NT2/D1 (cell line): Measurements from ENCODE around the gene TRIM72.
"Not testable (repeated sequence)": the region's sequence is repeated elsewhere in the genome, so short reads cannot be mapped to it uniquely, and the experiment has no call there.

Source experiments
- DNase-seq: peaks from one replicate; pipeline ENCODE4 v3.0.0-alpha.2; 2011; ENCODE audit warnings: low read depth, low spot score
- H3K27me3 ChIP-seq: 2 replicates; pipeline ENCODE4 v1.6.0; 2011; ENCODE audit warnings: mild to moderate bottlenecking; ENCODE audit not compliant: insufficient read length, insufficient read depth
- H3K36me3 ChIP-seq: 2 replicates; pipeline ENCODE4 v1.6.1; 2011; ENCODE audit warnings: mild to moderate bottlenecking, low read length, mixed read lengths; ENCODE audit not compliant: insufficient read depth, insufficient read length
- H3K4me1 ChIP-seq: 2 replicates; pipeline ENCODE4 v1.5.1; 2011; ENCODE audit not compliant: insufficient read depth, insufficient read length
- H3K4me3 ChIP-seq: 2 replicates; pipeline ENCODE4 v1.5.1; 2011; ENCODE audit warnings: low read depth; ENCODE audit not compliant: insufficient read length
- H3K9ac ChIP-seq: 2 replicates; pipeline ENCODE4 v1.6.0; 2011; ENCODE audit warnings: low read depth; ENCODE audit not compliant: insufficient read length
- H3K9me3 ChIP-seq: 2 replicates; pipeline ENCODE4 v1.5.1; 2011; ENCODE audit warnings: mild to moderate bottlenecking, low read length; ENCODE audit not compliant: insufficient read depth
- SUZ12 ChIP-seq: IDR thresholded peaks from 2 replicates; pipeline ENCODE4 v1.6.1; 2011; ENCODE audit not compliant: insufficient read length, insufficient read depth; ENCODE audit errors: extremely low read depth
- YY1 ChIP-seq: IDR thresholded peaks from 2 replicates; pipeline ENCODE4 v1.6.1; 2011; ENCODE audit not compliant: insufficient read length, insufficient read depth
- ZNF274 ChIP-seq: IDR thresholded peaks from 2 replicates; pipeline ENCODE4 v1.6.1; 2011; ENCODE audit warnings: mild to moderate bottlenecking, low read depth, low read length

Gene TRIM72

DNA sequence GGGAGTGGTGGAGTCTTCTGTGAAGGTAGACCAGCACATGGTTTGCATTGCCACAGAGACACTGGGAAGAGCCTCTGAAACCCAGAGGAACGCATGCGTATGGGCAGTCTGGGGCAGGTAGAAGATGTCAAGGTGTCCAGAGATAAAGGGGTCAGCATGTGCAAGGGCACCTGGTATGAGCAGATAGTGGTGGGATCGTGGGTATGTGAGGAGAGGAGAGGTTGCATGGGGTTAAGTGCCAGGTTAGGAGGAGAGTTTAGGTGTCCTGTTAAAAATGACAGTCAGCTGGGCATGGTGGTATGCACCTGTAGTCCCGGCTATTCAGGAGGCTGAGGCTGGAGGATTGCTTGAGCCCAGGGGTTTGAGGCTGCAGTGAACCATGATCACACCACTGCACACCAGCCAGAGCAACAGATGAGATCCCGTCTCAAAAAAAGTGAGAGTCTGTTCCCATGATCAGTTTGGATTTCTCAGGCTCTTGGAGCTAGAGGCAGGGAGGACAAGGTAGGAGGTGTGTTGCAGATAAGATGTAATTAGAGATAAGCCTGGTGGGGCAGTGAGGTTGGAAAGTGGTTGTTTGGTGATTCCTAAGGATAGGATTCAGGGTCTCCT, 14.4 kb upstream of the TRIM72 start:
- no peak for DNase-seq
- no peaks in the 10 kb centered on the region for H3K9me3 ChIP-seq
- peaks cover 10% of the 10 kb centered on the region for H3K27me3 ChIP-seq
- peaks cover 37% of the 10 kb centered on the region for H3K36me3 ChIP-seq
- no peak overlapping the region for H3K4me3 ChIP-seq
- H3K9ac ChIP-seq: no peak overlapping the region
- no peak for TF ChIP-seq SUZ12
- no peak for TF ChIP-seq ZNF274
- TF ChIP-seq YY1: no peak
- no peaks in the 10 kb centered on the region for H3K4me1 ChIP-seq

DNA sequence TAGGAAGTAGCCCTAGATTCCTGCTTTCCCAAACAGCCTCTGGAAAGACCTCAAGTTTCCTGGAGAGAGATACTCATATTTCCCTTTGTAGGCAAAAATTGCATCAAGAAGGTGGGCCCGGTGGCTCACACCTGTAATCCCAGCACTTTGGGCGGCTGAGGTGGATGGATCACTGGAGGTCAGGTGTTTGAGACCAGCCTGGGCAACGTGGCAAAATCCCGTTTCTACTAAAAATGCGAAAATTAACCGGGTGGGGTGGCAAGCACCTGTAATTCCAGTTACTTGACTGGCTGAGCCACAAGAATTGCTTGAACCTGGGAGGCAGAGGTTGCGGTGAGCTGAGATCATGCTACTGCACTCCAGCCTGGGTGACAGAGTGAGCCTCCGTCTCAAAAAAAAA, 13.8 kb upstream of the TRIM72 start:
- not testable (repeated sequence) for DNase-seq, H3K4me3 ChIP-seq, H3K9me3 ChIP-seq, H3K9ac ChIP-seq, H3K4me1 ChIP-seq
- Histone ChIP-seq H3K36me3 (peaks cover 31% of the 10 kb centered on the region), H3K27me3 (peaks cover 10% of the 10 kb centered on the region)

DNA sequence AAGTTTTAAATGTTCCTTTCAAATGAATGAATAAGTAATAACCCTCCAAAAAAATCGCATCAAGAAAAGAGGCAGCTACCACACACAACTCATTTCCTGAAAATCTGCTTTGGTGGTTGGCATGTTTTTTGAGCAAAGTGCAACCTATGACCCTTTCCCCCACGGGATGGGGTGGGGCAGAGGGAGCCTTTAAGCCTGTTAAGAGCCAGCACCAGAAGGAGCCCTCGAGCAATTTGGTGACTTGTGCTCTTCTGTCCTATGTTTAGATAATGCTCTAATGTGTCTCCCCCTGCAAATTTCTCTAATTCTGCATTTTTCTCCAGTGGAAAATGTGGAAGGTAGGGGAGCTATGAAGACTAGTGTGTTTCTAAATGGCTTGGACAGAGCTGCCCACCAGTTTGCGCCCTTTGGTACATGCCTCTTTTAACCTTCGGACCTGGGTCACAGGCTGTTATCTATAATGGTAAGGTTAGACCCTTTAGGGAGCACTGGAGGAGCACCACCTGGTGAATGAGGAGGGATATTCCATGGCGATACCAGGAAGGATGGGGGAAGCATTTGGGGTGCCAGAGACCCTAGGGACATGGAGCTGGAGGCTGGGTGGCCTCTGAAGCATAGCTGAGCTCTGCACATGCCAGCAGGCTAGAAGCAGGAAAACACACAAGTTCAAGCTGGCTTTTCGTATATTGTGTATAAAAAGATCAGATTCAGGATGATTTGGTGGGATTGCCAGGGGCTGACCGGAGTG, 12.9 kb upstream of the TRIM72 start:
- peak overlapping the region; percentile 82 for H3K4me3 ChIP-seq
- no peaks in the 10 kb centered on the region for H3K4me1 ChIP-seq
- peaks cover 10% of the 10 kb centered on the region for H3K27me3 ChIP-seq
- H3K9ac ChIP-seq: peak overlapping the region; percentile 86
- H3K36me3 ChIP-seq: peaks cover 22% of the 10 kb centered on the region
- no peak for DNase-seq
- no peaks in the 10 kb centered on the region for H3K9me3 ChIP-seq
- TF ChIP-seq SUZ12 (no peak), YY1 (no peak), ZNF274 (no peak)

DNA sequence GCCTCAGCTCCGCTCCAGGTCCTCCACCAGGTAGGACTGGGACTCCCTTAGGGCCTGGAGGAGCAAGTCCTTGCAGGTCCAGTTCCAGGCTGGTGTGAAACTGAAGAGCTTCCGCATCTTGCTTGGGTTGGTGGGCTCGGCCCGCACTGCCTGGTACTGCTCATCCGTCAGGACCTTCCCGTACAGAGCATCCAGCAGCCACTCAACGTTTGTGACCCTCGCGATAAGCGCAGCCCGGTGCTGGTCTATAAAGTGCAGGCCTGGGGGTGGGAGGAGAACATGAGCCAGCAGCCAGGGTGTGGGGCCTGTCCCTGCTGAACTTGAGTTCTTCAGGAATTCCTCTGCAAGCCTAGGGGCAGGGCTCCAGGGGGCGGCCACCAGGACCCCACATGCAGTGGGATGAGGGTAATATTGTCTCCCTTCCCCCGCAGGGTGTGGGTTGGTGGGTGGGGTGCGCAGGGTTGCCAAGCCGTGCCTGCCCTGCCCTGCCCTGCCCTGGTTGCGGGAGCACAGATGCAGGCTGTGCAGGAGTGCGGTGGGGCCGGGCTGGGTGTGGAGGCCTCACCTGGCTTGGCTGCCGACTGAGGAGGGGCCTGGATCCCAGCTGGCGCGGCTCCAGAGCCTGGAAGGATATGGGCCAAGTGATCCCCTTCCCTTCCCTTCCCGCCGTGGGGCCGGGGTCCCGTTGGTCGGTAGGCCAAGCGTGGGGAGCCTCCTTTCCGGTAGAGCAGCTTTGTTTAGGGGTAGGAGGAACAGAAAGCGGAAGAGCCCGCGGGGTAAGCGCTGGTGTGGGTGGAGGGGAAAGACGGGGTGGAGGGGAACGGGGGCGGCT, 12.1 kb upstream of the TRIM72 start:
- TF ChIP-seq YY1: no peak
- no peak for TF ChIP-seq SUZ12
- TF ChIP-seq ZNF274: no peak
- H3K4me1 ChIP-seq: no peaks in the 10 kb centered on the region
- peaks cover 15% of the 10 kb centered on the region for H3K36me3 ChIP-seq
- no peak for DNase-seq
- H3K27me3 ChIP-seq: peaks cover 10% of the 10 kb centered on the region
- H3K4me3 ChIP-seq: peak overlapping the region; percentile 82
- H3K9me3 ChIP-seq: no peaks in the 10 kb centered on the region
- H3K9ac ChIP-seq: peak overlapping the region; percentile 86

DNA sequence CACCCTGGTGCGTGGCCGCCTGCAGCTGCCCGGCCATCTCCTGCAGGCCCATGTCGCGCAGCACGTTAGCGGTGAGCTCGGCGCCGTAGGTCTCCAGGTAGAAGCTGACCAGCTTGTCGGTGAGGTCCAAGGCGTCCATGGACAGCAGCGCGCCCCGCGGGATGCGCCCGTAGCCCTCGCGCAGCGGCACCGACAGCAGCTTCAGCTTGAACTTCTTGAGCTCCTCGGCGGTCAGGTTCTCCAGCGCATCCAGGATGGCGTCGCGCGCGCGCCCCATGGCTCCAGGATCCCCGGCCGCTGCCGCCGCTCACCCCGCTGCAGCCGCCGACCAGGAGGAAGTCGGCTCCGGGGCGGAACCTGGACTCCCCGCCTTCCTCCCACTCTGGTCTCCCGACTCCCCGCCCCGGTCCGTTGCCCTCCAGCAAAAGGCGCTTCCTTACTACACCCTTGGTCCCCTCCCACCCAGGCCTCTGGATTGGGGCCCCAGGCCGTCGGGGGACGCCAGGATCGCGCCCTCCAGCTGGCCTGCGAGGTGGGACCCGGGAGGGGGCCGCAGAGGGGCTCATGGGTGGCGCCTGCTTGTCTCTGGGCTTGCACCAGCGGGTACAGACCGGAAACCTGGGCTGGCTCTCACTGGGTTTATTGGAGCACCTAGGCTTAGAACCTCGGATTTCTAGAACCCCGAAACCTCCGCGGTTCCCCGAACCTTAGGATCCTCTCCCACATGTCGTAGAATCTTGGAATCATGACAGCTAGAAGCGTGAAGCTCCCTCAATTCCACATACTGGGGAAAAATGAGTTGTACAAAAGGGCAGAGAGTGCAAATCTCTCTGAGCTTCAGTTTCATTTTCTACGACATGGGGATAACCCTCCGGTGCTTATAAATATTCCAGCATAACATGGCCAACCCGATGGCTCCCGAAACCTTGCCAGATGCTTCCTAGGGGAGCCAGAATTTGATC, 11.2 kb upstream of the TRIM72 start, which contains the start of gene PYCARD:
TSS of gene PYCARD (minus strand) at position 347 of the 962 bp plus-strand sequence. CDS start at position 277, 70 bp downstream.
- TF ChIP-seq SUZ12 (no peak), ZNF274 (no peak), YY1 (no peak)
- no peak for DNase-seq

DNA sequence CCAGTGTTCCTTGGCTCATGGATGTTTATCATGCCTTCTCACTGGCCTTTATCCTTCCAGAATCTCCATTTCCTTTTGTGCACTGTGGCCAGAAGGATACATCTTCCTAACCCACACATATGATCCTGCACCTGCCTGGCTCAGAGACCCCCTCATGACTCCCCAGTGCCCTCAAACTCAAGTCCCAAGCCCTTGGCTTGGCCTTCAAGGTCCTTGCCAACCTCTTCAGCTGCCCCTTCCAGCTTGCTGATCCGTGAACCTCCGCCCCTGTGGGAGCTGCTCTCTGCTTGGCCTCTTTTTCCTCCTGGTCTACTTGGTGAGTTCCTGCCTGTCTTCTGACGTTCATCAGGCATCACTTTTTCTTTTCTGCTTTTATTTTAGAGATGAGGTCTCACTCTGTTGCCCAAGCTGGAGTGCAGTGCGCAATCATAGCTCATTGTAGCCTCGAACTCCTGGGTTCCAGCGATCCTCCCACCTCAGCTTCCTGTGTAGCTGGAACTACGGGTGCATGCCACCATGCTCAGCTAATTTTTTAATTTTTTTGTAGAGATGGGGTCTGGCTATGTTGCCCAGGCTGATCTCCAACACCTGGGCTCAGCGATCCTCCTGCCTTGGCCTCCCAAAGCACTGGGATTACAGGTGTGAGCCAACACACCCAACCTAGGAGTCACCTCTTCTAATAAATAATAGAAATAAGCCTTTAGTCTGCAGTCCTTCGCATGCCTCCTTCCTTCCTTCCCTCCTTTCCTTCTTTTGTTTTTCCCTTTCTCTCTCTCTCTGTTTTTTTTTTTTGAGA, 8.8 kb upstream of the TRIM72 start:
- no peaks in the 10 kb centered on the region for H3K9me3 ChIP-seq
- TF ChIP-seq SUZ12 (no peak), YY1 (no peak), ZNF274 (no peak)
- H3K4me3 ChIP-seq: no peak overlapping the region
- no peak overlapping the region for H3K9ac ChIP-seq
- no peak for DNase-seq
- no peaks in the 10 kb centered on the region for H3K36me3 ChIP-seq
- H3K27me3 ChIP-seq: peaks cover 10% of the 10 kb centered on the region
- peaks cover 6% of the 10 kb centered on the region for H3K4me1 ChIP-seq

More for the DNA sequence above, 11.2 kb upstream of the TRIM72 start, which contains the start of gene PYCARD:
- H3K4me3 ChIP-seq: peak within 1 kb of the TSS; percentile 82
- H3K9me3 ChIP-seq: no peaks in the 10 kb centered on the region
- H3K4me1 ChIP-seq: peaks cover 6% of the 10 kb centered on the region
- H3K9ac ChIP-seq: peak within 1 kb of the TSS; percentile 86
- peaks cover 10% of the 10 kb centered on the region for H3K36me3 ChIP-seq
- peaks cover 10% of the 10 kb centered on the region for H3K27me3 ChIP-seq
